ENCODE measurements around the gene CD44.
"Not testable (repeated sequence)": the region's sequence is repeated elsewhere in the genome, so short reads cannot be mapped to it uniquely, and the experiment has no call there.

The CD44 gene

DNA sequence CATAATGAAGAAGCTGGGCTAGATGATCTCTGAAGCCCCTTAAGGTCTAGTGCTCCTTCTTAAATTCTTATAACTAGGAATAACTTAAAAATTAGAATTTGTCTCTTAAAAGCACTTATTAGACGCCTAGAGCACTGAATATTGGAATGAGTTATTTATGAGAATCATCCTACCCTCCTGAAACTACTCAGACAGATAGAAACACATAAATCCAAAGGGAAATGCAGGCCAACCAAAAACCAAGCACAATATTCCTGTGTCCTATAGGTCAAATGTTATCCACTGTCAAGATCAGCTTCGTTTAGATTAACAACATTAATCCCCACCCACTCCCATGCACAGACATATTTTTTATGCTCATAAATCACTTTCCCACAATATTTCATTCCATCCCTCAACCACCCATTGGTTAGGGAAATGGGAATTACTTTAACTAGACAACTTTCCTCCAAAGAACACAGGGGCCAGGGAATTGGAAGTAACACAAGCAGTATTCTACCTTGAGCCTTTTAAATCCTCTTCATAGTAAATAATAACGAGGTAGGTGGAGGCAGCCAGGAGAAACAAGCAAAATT, 87.1 kb downstream of the CD44 start:
- H3K4me1 ChIP-seq (ENCODE audit: insufficient read depth, low read length): no peaks in the 10 kb centered on the region
- no peaks in the 10 kb centered on the region for H3K9me3 ChIP-seq (ENCODE audit: insufficient read depth, low read length, severe bottlenecking)
- DNase-seq (no peak), ATAC-seq (ENCODE audit: insufficient read depth, low read depth) (no peak)
- no peaks in the 10 kb centered on the region for H3K79me2 ChIP-seq (ENCODE audit: insufficient read depth, low read length)
- no peak overlapping the region for H3K4me3 ChIP-seq (ENCODE audit: low read depth in 1 of 2, low read length in 2 of 2)
- TF ChIP-seq, protein P1, sequence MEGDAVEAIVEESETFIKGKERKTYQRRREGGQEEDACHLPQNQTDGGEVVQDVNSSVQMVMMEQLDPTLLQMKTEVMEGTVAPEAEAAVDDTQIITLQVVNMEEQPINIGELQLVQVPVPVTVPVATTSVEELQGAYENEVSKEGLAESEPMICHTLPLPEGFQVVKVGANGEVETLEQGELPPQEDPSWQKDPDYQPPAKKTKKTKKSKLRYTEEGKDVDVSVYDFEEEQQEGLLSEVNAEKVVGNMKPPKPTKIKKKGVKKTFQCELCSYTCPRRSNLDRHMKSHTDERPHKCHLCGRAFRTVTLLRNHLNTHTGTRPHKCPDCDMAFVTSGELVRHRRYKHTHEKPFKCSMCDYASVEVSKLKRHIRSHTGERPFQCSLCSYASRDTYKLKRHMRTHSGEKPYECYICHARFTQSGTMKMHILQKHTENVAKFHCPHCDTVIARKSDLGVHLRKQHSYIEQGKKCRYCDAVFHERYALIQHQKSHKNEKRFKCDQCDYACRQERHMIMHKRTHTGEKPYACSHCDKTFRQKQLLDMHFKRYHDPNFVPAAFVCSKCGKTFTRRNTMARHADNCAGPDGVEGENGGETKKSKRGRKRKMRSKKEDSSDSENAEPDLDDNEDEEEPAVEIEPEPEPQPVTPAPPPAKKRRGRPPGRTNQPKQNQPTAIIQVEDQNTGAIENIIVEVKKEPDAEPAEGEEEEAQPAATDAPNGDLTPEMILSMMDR (IDR thresholded peaks at IDR 0.05; ENCODE audit: borderline replicate concordance, extremely low read depth, low read length, poor library complexity, severe bottlenecking): no peak
- TF ChIP-seq EZH2 (IDR thresholded peaks at IDR 0.05; ENCODE audit: borderline replicate concordance, low read depth, low read length, severe bottlenecking): no peak
- H3K27ac ChIP-seq (ENCODE audit: low read length): no peak overlapping the region
- H2AFZ ChIP-seq (ENCODE audit: low read depth, low read length): no peak overlapping the region
- H3K36me3 ChIP-seq (ENCODE audit: insufficient read depth, low read length): peaks cover 83% of the 10 kb centered on the region
- H4K20me1 ChIP-seq (ENCODE audit: insufficient read depth, low read length): no peaks in the 10 kb centered on the region
- no peak overlapping the region for H3K4me2 ChIP-seq (ENCODE audit: insufficient read depth, low read length)
- H3K9ac ChIP-seq (ENCODE audit: low read depth, low read length): no peak overlapping the region
- no peaks in the 10 kb centered on the region for H3K27me3 ChIP-seq (ENCODE audit: insufficient read depth, low read length, poor library complexity)

DNA sequence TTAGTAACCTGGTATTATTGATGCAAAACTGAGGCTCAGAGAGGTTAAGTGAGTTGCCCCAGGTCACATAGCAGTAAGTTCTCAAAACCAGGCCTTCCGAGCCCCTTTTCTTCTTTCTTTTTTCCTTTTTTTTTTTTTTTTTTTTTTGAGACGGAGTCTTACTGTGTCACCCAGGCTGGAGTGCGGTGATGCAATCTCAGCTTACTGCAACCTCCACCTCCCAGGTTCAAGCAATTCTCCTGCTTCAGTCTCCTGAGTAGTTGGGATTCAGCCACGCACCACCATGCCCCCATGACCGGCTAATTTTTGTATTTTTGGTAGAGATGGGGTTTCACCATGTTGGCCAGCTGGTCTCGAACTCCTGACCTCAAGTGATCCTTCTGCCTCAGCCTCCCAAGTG, 87.8 kb downstream of the CD44 start:
- not testable (repeated sequence) for H3K4me3 ChIP-seq (ENCODE audit: low read depth in 1 of 2, low read length in 2 of 2); H3K27me3 ChIP-seq (ENCODE audit: insufficient read depth, low read length, poor library complexity); H4K20me1 ChIP-seq (ENCODE audit: insufficient read depth, low read length); DNase-seq; H2AFZ ChIP-seq (ENCODE audit: low read depth, low read length); H3K4me2 ChIP-seq (ENCODE audit: insufficient read depth, low read length); H3K9ac ChIP-seq (ENCODE audit: low read depth, low read length); H3K9me3 ChIP-seq (ENCODE audit: insufficient read depth, low read length, severe bottlenecking); H3K4me1 ChIP-seq (ENCODE audit: insufficient read depth, low read length); H3K79me2 ChIP-seq (ENCODE audit: insufficient read depth, low read length); ATAC-seq (ENCODE audit: insufficient read depth, low read depth); H3K27ac ChIP-seq (ENCODE audit: low read length)
- H3K36me3 ChIP-seq (ENCODE audit: insufficient read depth, low read length): peaks cover 78% of the 10 kb centered on the region

DNA sequence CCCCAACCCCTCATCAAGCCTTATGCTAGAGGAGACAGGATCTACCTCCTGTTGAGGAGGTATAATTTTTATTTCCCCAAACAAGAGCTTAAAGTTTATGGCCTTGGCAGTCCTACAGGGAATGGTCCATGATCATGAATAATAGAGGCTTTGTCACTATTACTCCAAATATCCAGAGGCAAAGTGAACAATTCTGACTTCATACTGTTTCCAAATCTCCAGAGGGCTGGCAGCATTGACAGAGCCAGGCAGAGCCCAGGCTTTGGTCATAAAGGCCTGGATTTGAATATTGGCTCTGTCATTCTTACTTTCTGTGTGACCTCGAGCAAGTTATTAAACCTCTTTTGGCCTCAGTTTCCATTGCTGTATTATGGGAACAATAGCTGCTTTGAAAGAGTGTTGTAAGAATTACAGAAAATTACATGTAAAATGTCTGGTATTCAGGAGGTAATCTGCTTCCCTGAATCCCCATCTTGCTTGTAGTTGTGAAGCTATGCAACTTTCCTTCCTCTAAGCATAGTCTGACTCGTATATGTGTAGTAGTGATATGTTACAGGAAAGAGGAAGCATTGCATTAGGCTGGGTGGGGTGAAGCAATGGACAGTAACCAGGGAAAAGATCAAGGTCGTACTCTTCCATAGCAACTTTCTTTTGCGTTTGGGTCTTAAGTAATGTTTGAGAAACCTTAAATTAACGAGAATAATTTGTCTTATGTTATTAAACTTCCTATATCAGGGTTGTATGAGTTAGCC, 88.8 kb downstream of the CD44 start:
- Histone ChIP-seq H3K9me3 (ENCODE audit: insufficient read depth, low read length, severe bottlenecking) (no peaks in the 10 kb centered on the region), H3K27ac (ENCODE audit: low read length) (no peak overlapping the region), H3K27me3 (ENCODE audit: insufficient read depth, low read length, poor library complexity) (no peaks in the 10 kb centered on the region), H2AFZ (ENCODE audit: low read depth, low read length) (no peak overlapping the region), H3K4me1 (ENCODE audit: insufficient read depth, low read length) (no peaks in the 10 kb centered on the region), H3K4me3 (ENCODE audit: low read depth in 1 of 2, low read length in 2 of 2) (no peak overlapping the region), H4K20me1 (ENCODE audit: insufficient read depth, low read length) (no peaks in the 10 kb centered on the region), H3K36me3 (ENCODE audit: insufficient read depth, low read length) (peaks cover 71% of the 10 kb centered on the region), H3K79me2 (ENCODE audit: insufficient read depth, low read length) (no peaks in the 10 kb centered on the region), H3K4me2 (ENCODE audit: insufficient read depth, low read length) (no peak overlapping the region), H3K9ac (ENCODE audit: low read depth, low read length) (no peak overlapping the region)
- TF ChIP-seq EZH2 (IDR thresholded peaks at IDR 0.05; ENCODE audit: borderline replicate concordance, low read depth, low read length, severe bottlenecking): no peak
- TF ChIP-seq, protein P1 (IDR thresholded peaks at IDR 0.05; ENCODE audit: borderline replicate concordance, extremely low read depth, low read length, poor library complexity, severe bottlenecking): no peak
- no peak for ATAC-seq (ENCODE audit: insufficient read depth, low read depth)
- DNase-seq: no peak

DNA sequence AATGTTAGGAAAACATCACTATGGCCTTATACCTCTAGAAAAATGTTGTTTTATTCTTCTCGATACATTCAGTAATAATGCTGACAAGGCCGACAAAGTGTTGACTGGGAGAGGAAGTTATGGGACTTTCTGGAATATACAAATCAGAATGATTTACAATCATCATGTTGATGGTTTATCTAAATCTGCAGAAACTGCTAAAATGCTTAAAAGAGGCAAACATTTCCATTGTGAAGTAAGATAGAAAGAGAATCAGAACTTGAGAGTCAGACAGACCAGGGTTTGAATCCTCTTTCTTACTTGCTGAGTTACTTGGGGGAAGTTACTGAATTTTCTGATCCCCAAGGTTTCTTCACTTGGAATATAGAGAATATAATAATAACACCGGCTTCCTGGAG, 89.4 kb downstream of the CD44 start:
- H3K79me2 ChIP-seq (ENCODE audit: insufficient read depth, low read length): no peaks in the 10 kb centered on the region
- no peak for DNase-seq
- H3K27me3 ChIP-seq (ENCODE audit: insufficient read depth, low read length, poor library complexity): no peaks in the 10 kb centered on the region
- no peak overlapping the region for H3K27ac ChIP-seq (ENCODE audit: low read length)
- no peaks in the 10 kb centered on the region for H3K4me1 ChIP-seq (ENCODE audit: insufficient read depth, low read length)
- no peaks in the 10 kb centered on the region for H3K9me3 ChIP-seq (ENCODE audit: insufficient read depth, low read length, severe bottlenecking)
- TF ChIP-seq, protein P1 (IDR thresholded peaks at IDR 0.05; ENCODE audit: borderline replicate concordance, extremely low read depth, low read length, poor library complexity, severe bottlenecking): no peak
- no peak for TF ChIP-seq EZH2 (IDR thresholded peaks at IDR 0.05; ENCODE audit: borderline replicate concordance, low read depth, low read length, severe bottlenecking)
- no peaks in the 10 kb centered on the region for H4K20me1 ChIP-seq (ENCODE audit: insufficient read depth, low read length)
- no peak for ATAC-seq (ENCODE audit: insufficient read depth, low read depth)
- H3K36me3 ChIP-seq (ENCODE audit: insufficient read depth, low read length): peaks cover 66% of the 10 kb centered on the region
- H2AFZ ChIP-seq (ENCODE audit: low read depth, low read length): no peak overlapping the region
- H3K9ac ChIP-seq (ENCODE audit: low read depth, low read length): no peak overlapping the region
- H3K4me3 ChIP-seq (ENCODE audit: low read depth in 1 of 2, low read length in 2 of 2): no peak overlapping the region
- no peak overlapping the region for H3K4me2 ChIP-seq (ENCODE audit: insufficient read depth, low read length)

Measured in DND-41 (cell line).